Peyer's patch (tissue), 4 donors: ENCODE data around the gene TBRG1. TPM values are rescaled to one million over a fixed set of nuclear protein-coding genes. Genes with fewer than 3 reads are reported as not detected.

Experiments used
- DNase-seq, 3 donors: peaks; one replicate each; pipeline ENCODE4 v3.0.0-alpha.2; 2017 to 2019
- H3K27ac ChIP-seq, 4 donors: fragments of 200-600 bp; sonication (generic); one replicate each; pipeline ENCODE4 v1.5.1; 2016 to 2019
- H3K27me3 ChIP-seq, 2 donors: fragments of 200-600 bp; sonication (generic); one replicate each; pipeline ENCODE4 v1.5.1; 2019
- H3K36me3 ChIP-seq, 3 donors: fragments of 200-600 bp; sonication (generic); one replicate each; pipeline ENCODE4 v1.5.1; 2016 to 2019
- H3K4me1 ChIP-seq, 4 donors: fragments of 200-600 bp; sonication (generic); one replicate each; pipeline ENCODE4 v1.5.1; 2016 to 2019
- H3K4me3 ChIP-seq, 4 donors: fragments of 200-600 bp; sonication (generic); 1 replicate in 3 of 4; 2 replicates in 1 of 4; pipeline ENCODE4 v1.5.1; 2016 to 2019; ENCODE audit warnings: mild to moderate bottlenecking in 1 of 4
- H3K9me3 ChIP-seq, 4 donors: fragments of 200-600 bp; sonication (generic); one replicate each; pipeline ENCODE4 v1.5.1; 2016 to 2019; ENCODE audit warnings: mild to moderate bottlenecking in 1 of 4
- CTCF ChIP-seq, 6 experiments: fragments of 450-650 bp in 4 of 6; fragments of 200-600 bp in 2 of 6; sonication (generic) in 1 of 6; IDR thresholded peaks; one replicate each; pipeline ENCODE4 v1.5.1; 2017 to 2019; ENCODE audit warnings: antibody characterized with exemption in 6 of 6, mild to moderate bottlenecking in 3 of 6, moderate library complexity in 1 of 6
- POLR2A ChIP-seq, 2 donors: fragments of 450-650 bp; IDR thresholded peaks; one replicate each; pipeline ENCODE4 v1.5.1; 2017; ENCODE audit warnings: antibody characterized with exemption in 2 of 2, mild to moderate bottlenecking in 2 of 2, moderate library complexity in 2 of 2
- total RNA-seq, 4 donors: library from RNA; depleted of rRNA; stranded (reverse); fragments of >200 nt; gene quantifications; one replicate each; pipeline ENCODE4 v1.1.0, GENCODE V29; 2016

Gene TBRG1
- total RNA-seq, 4 donors from 2014 or later = 35.9 to 79.2 (median 55.7) TPM

GRCh38 chr11:124656774-124657630, 34.3 kb downstream of the TBRG1 start:
- no peaks in the 10 kb centered on the region for H3K9me3 ChIP-seq
- no peaks in the 10 kb centered on the region for H3K4me1 ChIP-seq
- H3K27ac ChIP-seq = no peak overlapping the region
- no peak for DNase-seq
- H3K4me3 ChIP-seq = no peak overlapping the region
- TF ChIP-seq POLR2A (IDR thresholded peaks at IDR 0.05) = no peak
- TF ChIP-seq CTCF (IDR thresholded peaks at IDR 0.05) = no peak
- H3K27me3 ChIP-seq = no peaks in the 10 kb centered on the region
- peaks cover 0 to 23% (median 0%) of the 10 kb centered on the region in 3 donors for H3K36me3 ChIP-seq

- H3K4me1 ChIP-seq = no peaks in the 10 kb centered on the region
- H3K4me3 ChIP-seq = no peak overlapping the region
- H3K36me3 ChIP-seq = peaks cover 0 to 19% (median 0%) of the 10 kb centered on the region in 3 donors
- H3K9me3 ChIP-seq = no peaks in the 10 kb centered on the region
- no peak overlapping the region for H3K27ac ChIP-seq
- no peak for DNase-seq
- no peaks in the 10 kb centered on the region for H3K27me3 ChIP-seq
- TF ChIP-seq POLR2A (IDR thresholded peaks at IDR 0.05) (no peak), CTCF (IDR thresholded peaks at IDR 0.05) (no peak)
Observed at GRCh38 chr11:124657904-124658303, 35.2 kb downstream of the TBRG1 start.

GRCh38 chr11:124658501-124658900, 35.8 kb downstream of the TBRG1 start:
- no peak overlapping the region for H3K27ac ChIP-seq
- no peak overlapping the region for H3K4me3 ChIP-seq
- no peaks in the 10 kb centered on the region for H3K4me1 ChIP-seq
- no peaks in the 10 kb centered on the region for H3K9me3 ChIP-seq
- H3K27me3 ChIP-seq = no peaks in the 10 kb centered on the region
- H3K36me3 ChIP-seq = peaks cover 0 to 13% (median 0%) of the 10 kb centered on the region in 3 donors
- no peak for DNase-seq
- no peak for TF ChIP-seq CTCF (IDR thresholded peaks at IDR 0.05)
- no peak for TF ChIP-seq POLR2A (IDR thresholded peaks at IDR 0.05)

- no peak for DNase-seq
- Histone ChIP-seq H3K27ac (no peak overlapping the region), H3K9me3 (no peaks in the 10 kb centered on the region), H3K4me3 (no peak overlapping the region), H3K4me1 (no peaks in the 10 kb centered on the region), H3K36me3 (peaks cover 0 to 14% (median 0%) of the 10 kb centered on the region in 3 donors), H3K27me3 (no peaks in the 10 kb centered on the region)
- TF ChIP-seq POLR2A (IDR thresholded peaks at IDR 0.05) (no peak), CTCF (IDR thresholded peaks at IDR 0.05) (no peak)
Observed at GRCh38 chr11:124658986-124659385, 36.3 kb downstream of the TBRG1 start.

GRCh38 chr11:124661553-124661952, 38.9 kb downstream of the TBRG1 start:
- Histone ChIP-seq H3K27ac (no peak overlapping the region), H3K4me1 (no peaks in the 10 kb centered on the region), H3K9me3 (no peaks in the 10 kb centered on the region), H3K36me3 (peaks cover 0 to 37% (median 0%) of the 10 kb centered on the region in 3 donors), H3K4me3 (no peak overlapping the region), H3K27me3 (no peaks in the 10 kb centered on the region)
- TF ChIP-seq POLR2A (IDR thresholded peaks at IDR 0.05) (no peak), CTCF (IDR thresholded peaks at IDR 0.05) (no peak)
- DNase-seq = no peak
